RWPE2 (cell line): ENCODE measurements around the gene CDH7.

Experiments
- ATAC-seq: fragments of 200-7000 bp; cut with Tn5 transposase; 3 replicates; pipeline ENCODE4 v1.9.1; 2021; ENCODE audit warnings: low read depth
- DNase-seq: peaks from one replicate; pipeline ENCODE4 v3.0.0-alpha.2; 2020; ENCODE audit warnings: low spot score
- H3K27ac ChIP-seq: fragments of 450-650 bp; 2 replicates; pipeline ENCODE4 v1.5.1; 2017; ENCODE audit warnings: mild to moderate bottlenecking; ENCODE audit not compliant: poor library complexity, severe bottlenecking
- H3K27me3 ChIP-seq: fragments of 250-450 bp; sonication (Bioruptor Pico); 2 replicates; pipeline ENCODE4 v1.5.1; 2021; ENCODE audit warnings: mild to moderate bottlenecking, moderate library complexity; ENCODE audit not compliant: insufficient read depth, poor library complexity, severe bottlenecking
- H3K36me3 ChIP-seq: fragments of 250-450 bp; sonication (Bioruptor Pico); 2 replicates; pipeline ENCODE4 v1.5.1; 2020; ENCODE audit warnings: low read depth, mild to moderate bottlenecking, moderate library complexity
- H3K4me1 ChIP-seq: fragments of 250-450 bp; sonication (Bioruptor Pico); 2 replicates; pipeline ENCODE4 v1.5.1; 2021; ENCODE audit warnings: mild to moderate bottlenecking, moderate library complexity; ENCODE audit not compliant: insufficient read depth, poor library complexity, severe bottlenecking
- H3K4me3 ChIP-seq: fragments of 250-450 bp; sonication (Bioruptor Pico); 2 replicates; pipeline ENCODE4 v1.5.1; 2021; ENCODE audit warnings: mild to moderate bottlenecking, moderate library complexity; ENCODE audit not compliant: severe bottlenecking
- H3K9me3 ChIP-seq: fragments of 250-450 bp; sonication (Bioruptor Pico); 2 replicates; pipeline ENCODE4 v1.5.1; 2021; ENCODE audit warnings: mild to moderate bottlenecking, moderate library complexity; ENCODE audit not compliant: severe bottlenecking
- CTCF ChIP-seq: fragments of 450-650 bp; IDR thresholded peaks from one replicate; pipeline ENCODE4 v1.5.1; 2017; ENCODE audit warnings: mild to moderate bottlenecking, moderate library complexity; ENCODE audit not compliant: poor library complexity, severe bottlenecking

Gene CDH7

GRCh38 chr18:65811307-65811706 is 60.5 kb downstream of the CDH7 start:
- DNase-seq: no peak
- H3K27ac ChIP-seq: no peak overlapping the region
- H3K4me1 ChIP-seq: no peaks in the 10 kb centered on the region
- no peaks in the 10 kb centered on the region for H3K36me3 ChIP-seq
- TF ChIP-seq CTCF: no peak
- H3K4me3 ChIP-seq: no peak overlapping the region
- H3K9me3 ChIP-seq: no peaks in the 10 kb centered on the region
- ATAC-seq: no peak
- no peaks in the 10 kb centered on the region for H3K27me3 ChIP-seq

DNA sequence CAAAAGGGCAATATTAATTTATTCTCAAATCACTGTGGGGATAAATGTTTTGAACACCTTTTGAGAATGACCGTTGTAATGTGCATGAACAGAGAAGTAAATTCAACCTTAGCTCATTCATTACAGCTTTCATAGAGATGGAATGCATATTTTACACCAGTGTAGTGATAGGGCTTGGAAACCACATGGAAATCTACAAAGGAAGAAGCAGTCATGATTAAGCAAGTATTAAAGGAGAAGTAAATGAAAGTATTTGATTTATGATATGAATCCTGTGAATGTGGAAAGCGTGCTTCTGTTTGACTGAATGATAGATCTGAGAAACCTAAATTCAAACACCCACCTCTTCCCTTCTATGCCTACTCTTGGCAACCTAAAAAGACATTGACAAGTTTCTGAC is 64.7 kb downstream of the CDH7 start:
- no peak for DNase-seq
- no peak for ATAC-seq
- no peaks in the 10 kb centered on the region for H3K27me3 ChIP-seq

GRCh38 chr18:65817178-65817577 is 66.4 kb downstream of the CDH7 start:
- DNase-seq (no peak), ATAC-seq (no peak)
- Histone ChIP-seq H3K9me3 (no peaks in the 10 kb centered on the region), H3K4me1 (no peaks in the 10 kb centered on the region), H3K36me3 (no peaks in the 10 kb centered on the region), H3K27me3 (no peaks in the 10 kb centered on the region), H3K27ac (no peak overlapping the region), H3K4me3 (no peak overlapping the region)
- no peak for TF ChIP-seq CTCF

More for the DNA sequence above, 64.7 kb downstream of the CDH7 start:
- Histone ChIP-seq H3K9me3 (no peaks in the 10 kb centered on the region), H3K4me3 (no peak overlapping the region), H3K36me3 (no peaks in the 10 kb centered on the region), H3K4me1 (no peaks in the 10 kb centered on the region), H3K27ac (no peak overlapping the region)
- TF ChIP-seq CTCF: no peak

DNA sequence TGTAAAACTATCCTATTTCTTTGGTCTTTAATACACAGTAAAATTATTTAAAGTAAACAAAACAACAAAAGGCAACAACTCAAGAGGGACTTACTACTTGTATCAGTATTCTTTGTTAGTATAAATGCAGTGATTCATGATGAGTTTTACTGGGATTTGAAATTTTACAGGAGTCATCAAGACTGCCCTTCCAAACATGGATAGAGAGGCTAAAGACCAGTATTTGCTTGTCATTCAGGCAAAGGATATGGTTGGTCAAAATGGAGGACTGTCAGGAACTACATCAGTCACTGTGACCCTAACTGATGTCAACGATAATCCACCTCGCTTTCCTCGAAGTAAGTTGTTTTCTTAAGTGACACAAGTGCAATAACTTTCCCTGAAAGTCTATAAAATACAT is 71.1 kb downstream of the CDH7 start:
- no peaks in the 10 kb centered on the region for H3K9me3 ChIP-seq
- H3K4me3 ChIP-seq: no peak overlapping the region
- H3K4me1 ChIP-seq: no peaks in the 10 kb centered on the region
- no peak overlapping the region for H3K27ac ChIP-seq
- no peak for TF ChIP-seq CTCF
- no peaks in the 10 kb centered on the region for H3K36me3 ChIP-seq
- DNase-seq (no peak), ATAC-seq (no peak)
- H3K27me3 ChIP-seq: no peaks in the 10 kb centered on the region

GRCh38 chr18:65822826-65823225 is 72.0 kb downstream of the CDH7 start:
- Histone ChIP-seq H3K27ac (no peak overlapping the region), H3K36me3 (no peaks in the 10 kb centered on the region), H3K27me3 (no peaks in the 10 kb centered on the region), H3K4me1 (no peaks in the 10 kb centered on the region), H3K4me3 (no peak overlapping the region), H3K9me3 (no peaks in the 10 kb centered on the region)
- ATAC-seq (no peak), DNase-seq (no peak)
- no peak for TF ChIP-seq CTCF
